SK-N-SH treated with all-trans-retinoic acid at 6 μM for 48 hours (cell line): ENCODE results near the gene KLHL29.

Experiments
- ARNTL ChIP-seq: fragments of 450-650 bp; formaldehyde crosslinking; IDR thresholded peaks from 2 replicates; pipeline ENCODE4 v1.5.0; 2020; ENCODE audit warnings: low read depth, mild to moderate bottlenecking, moderate library complexity, borderline replicate concordance
- ESRRG ChIP-seq: fragments of 250-450 bp; sonication (Bioruptor Pico); IDR thresholded peaks from 2 replicates; pipeline ENCODE4 v1.6.1; 2021; ENCODE audit warnings: mild to moderate bottlenecking
- PATZ1 ChIP-seq: fragments of 250-450 bp; sonication (Bioruptor Pico); IDR thresholded peaks from 2 replicates; pipeline ENCODE4 v1.8.0; 2020; ENCODE audit warnings: mild to moderate bottlenecking, moderate library complexity, borderline replicate concordance
- POU6F1 ChIP-seq: fragments of 250-450 bp; sonication (Bioruptor Pico); IDR thresholded peaks from 2 replicates; pipeline ENCODE4 v1.8.0; 2021; ENCODE audit warnings: low read depth, mild to moderate bottlenecking, moderate library complexity, borderline replicate concordance
- PPARA ChIP-seq: fragments of 250-450 bp; sonication (Bioruptor Pico); IDR thresholded peaks from 2 replicates; pipeline ENCODE4 v1.5.0; 2020; ENCODE audit warnings: mild to moderate bottlenecking, borderline replicate concordance
- RARB ChIP-seq: fragments of 250-450 bp; sonication (Bioruptor Pico); IDR thresholded peaks from 2 replicates; pipeline ENCODE4 v1.8.0; 2021; ENCODE audit warnings: mild to moderate bottlenecking, moderate library complexity
- SNAI2 ChIP-seq: fragments of 250-450 bp; sonication (Bioruptor Pico); IDR thresholded peaks from 2 replicates; pipeline ENCODE4 v1.5.0; 2020; ENCODE audit warnings: mild to moderate bottlenecking, moderate library complexity
- TCF4 ChIP-seq: fragments of 250-450 bp; sonication (Bioruptor Pico); IDR thresholded peaks from 2 replicates; pipeline ENCODE4 v1.8.0; 2021; ENCODE audit warnings: mild to moderate bottlenecking, moderate library complexity, borderline replicate concordance
- TOX ChIP-seq: fragments of 250-450 bp; sonication (Bioruptor Pico); IDR thresholded peaks from 2 replicates; pipeline ENCODE4 v1.8.0; 2021; ENCODE audit warnings: mild to moderate bottlenecking, moderate library complexity, borderline replicate concordance
- ZC3H10 ChIP-seq: fragments of 250-450 bp; sonication (Bioruptor Pico); IDR thresholded peaks from 2 replicates; pipeline ENCODE4 v1.5.1; 2021; ENCODE audit warnings: mild to moderate bottlenecking, moderate library complexity
- ZFP3 ChIP-seq: fragments of 250-450 bp; sonication (Bioruptor Pico); IDR thresholded peaks from 2 replicates; pipeline ENCODE4 v1.5.0; 2020; ENCODE audit warnings: mild to moderate bottlenecking, moderate library complexity
- ZFP30 ChIP-seq: fragments of 450-650 bp; formaldehyde crosslinking; IDR thresholded peaks from 2 replicates; pipeline ENCODE4 v1.5.0; 2022; ENCODE audit warnings: mild to moderate bottlenecking, moderate library complexity
- ZNF8 ChIP-seq: fragments of 450-650 bp; formaldehyde crosslinking; IDR thresholded peaks from 2 replicates; pipeline ENCODE4 v1.5.0; 2020; ENCODE audit warnings: mild to moderate bottlenecking, moderate library complexity

DNA sequence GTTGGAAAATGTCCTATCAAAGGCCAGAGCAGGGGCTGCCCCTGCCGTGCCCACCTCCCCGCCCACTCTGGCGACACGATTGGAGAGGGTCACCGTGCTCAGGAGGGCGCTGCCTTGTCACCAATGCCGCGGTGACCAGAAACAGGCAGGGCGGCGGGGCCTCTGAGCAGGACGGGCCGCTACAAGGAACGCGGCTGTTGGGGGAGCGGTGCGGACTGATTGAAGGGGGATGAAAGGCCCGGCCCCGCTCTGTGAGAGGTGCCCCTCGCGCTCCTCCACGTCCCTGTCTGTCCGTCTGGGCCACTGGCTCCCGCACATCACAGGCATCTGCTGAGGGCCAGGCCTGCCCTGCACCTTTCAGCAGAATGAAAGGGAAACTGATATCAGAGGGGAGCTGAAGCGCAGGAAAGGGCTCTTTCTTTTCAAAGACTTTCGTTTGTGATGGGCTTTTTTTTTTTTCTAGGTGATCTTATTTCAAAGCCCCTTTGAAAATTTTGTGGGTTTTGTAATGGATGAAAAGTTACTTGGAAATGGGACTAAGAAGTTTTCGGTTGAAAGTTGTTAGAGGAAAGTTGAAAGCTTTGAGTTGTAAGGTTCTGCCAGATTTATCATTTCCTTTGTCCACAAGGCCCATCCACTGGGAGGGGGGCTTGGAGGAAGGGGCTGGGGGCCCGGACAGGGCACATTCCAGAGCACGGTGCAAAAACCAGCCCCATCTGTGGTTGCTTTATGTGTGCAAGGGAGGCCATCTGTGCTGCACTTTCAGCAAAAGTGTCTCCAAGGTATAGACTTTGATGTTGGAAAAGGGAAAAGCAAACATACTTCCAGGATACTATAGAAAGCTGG, 244.2 kb downstream of the KLHL29 start:
- TF ChIP-seq ZNF8 (CRISPR knock-in tag) (no peak), ZFP30 (CRISPR knock-in tag) (no peak), PATZ1 (CRISPR knock-in tag) (no peak), RARB (no peak), ARNTL (no peak), SNAI2 (CRISPR knock-in tag) (no peak), POU6F1 (CRISPR knock-in tag) (no peak), TOX (no peak), PPARA (CRISPR knock-in tag) (no peak), ESRRG (no peak), ZFP3 (no peak), ZC3H10 (CRISPR knock-in tag) (no peak), TCF4 (CRISPR knock-in tag) (no peak)
